ACC112 (cell line): ENCODE measurements around the gene GRIK5.

Experiments used
- H2AFZ ChIP-seq: fragments of 200-600 bp; sonication (generic); one replicate; pipeline ENCODE4 v1.6.0; 2017; ENCODE audit warnings: antibody characterized with exemption, low read length; ENCODE audit not compliant: unreplicated experiment
- H3K27ac ChIP-seq: fragments of 200-600 bp; sonication (generic); 2 replicates; pipeline ENCODE4 v1.5.1; 2014; ENCODE audit warnings: low read depth, mild to moderate bottlenecking, antibody characterized with exemption, low read length, moderate library complexity
- H3K27me3 ChIP-seq: fragments of 200-600 bp; sonication (generic); 2 replicates; pipeline ENCODE4 v1.6.1; 2014; ENCODE audit warnings: mild to moderate bottlenecking, antibody characterized with exemption, low read length, moderate library complexity, mixed read lengths; ENCODE audit not compliant: insufficient read depth
- H3K36me3 ChIP-seq: fragments of 200-600 bp; sonication (generic); 2 replicates; pipeline ENCODE4 v1.6.1; 2016; ENCODE audit warnings: mild to moderate bottlenecking, antibody characterized with exemption, low read length, moderate library complexity, mixed read lengths; ENCODE audit not compliant: insufficient read depth
- H3K4me1 ChIP-seq: fragments of 200-600 bp; sonication (generic); one replicate; pipeline ENCODE4 v1.6.1; 2016; ENCODE audit warnings: low read length, mixed read lengths; ENCODE audit not compliant: insufficient read depth, unreplicated experiment, control insufficient read depth
- H3K4me3 ChIP-seq: fragments of 200-600 bp; sonication (generic); 2 replicates; pipeline ENCODE4 v1.5.1; 2014; ENCODE audit warnings: mild to moderate bottlenecking, low read depth, low read length
- H3K79me2 ChIP-seq: fragments of 200-600 bp; sonication (generic); one replicate; pipeline ENCODE4 v1.6.0; 2016; ENCODE audit warnings: low read length; ENCODE audit not compliant: control insufficient read depth, unreplicated experiment, insufficient read depth

GRIK5 gene

GRCh38 chr19:42032431-42032830 lies 37.6 kb downstream of the GRIK5 start:
- Histone ChIP-seq H3K27ac (no peak overlapping the region), H3K36me3 (no peaks in the 10 kb centered on the region)

DNA sequence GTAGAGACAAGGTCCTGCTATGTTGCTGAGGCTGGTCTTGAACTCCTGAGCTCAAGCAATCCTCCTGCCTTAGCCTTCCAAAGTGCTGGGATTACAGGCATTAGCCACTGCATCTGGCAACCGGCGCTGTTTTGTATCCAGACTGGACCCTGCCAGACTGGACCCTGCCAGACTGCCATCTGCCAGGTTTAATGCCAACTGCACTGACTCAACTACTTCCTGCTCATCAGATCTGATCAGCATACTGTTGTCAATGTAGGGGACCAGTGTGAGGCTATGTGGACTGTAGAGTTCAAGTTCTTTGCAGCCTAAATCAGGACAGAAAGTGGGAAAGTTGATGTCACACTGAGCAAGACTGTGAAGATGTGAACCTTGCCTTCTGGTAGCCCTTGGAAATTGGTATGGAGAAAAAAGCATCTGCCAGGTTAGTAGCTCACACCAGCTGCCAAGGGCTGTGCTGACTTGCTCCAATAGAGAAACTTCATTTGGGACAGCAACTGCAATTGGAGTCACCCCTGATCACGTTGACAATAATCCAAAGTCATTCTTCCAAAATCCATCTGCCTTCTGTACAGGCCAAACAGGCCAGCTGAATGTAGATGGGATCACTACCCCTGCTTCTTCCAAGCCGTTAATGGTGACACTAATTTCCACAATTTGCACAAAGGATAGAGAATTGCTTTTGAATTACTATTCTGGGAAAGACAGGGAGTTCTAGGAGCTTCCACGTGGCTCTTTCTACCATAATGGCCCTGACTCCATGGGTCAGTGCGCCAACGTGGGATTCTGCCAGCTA lies 39.2 kb downstream of the GRIK5 start:
- Histone ChIP-seq H3K4me3 (no peak overlapping the region), H3K27ac (no peak overlapping the region), H3K36me3 (no peaks in the 10 kb centered on the region), H2AFZ (no peak overlapping the region), H3K4me1 (peaks cover 3% of the 10 kb centered on the region), H3K79me2 (no peaks in the 10 kb centered on the region), H3K27me3 (no peaks in the 10 kb centered on the region; the same call in 1 of the 2 replicates)

More at GRCh38 chr19:42032431-42032830, 37.6 kb downstream of the GRIK5 start:
- peaks cover 3% of the 10 kb centered on the region for H3K4me1 ChIP-seq
- no peak overlapping the region for H2AFZ ChIP-seq
- H3K27me3 ChIP-seq = no peaks in the 10 kb centered on the region; the same call in 1 of the 2 replicates
- no peaks in the 10 kb centered on the region for H3K79me2 ChIP-seq
- no peak overlapping the region for H3K4me3 ChIP-seq

- Histone ChIP-seq H3K36me3 (no peaks in the 10 kb centered on the region), H3K27ac (no peak overlapping the region), H3K4me3 (no peak overlapping the region), H3K4me1 (no peaks in the 10 kb centered on the region), H3K79me2 (no peaks in the 10 kb centered on the region), H2AFZ (no peak overlapping the region), H3K27me3 (no peaks in the 10 kb centered on the region; the same call in 1 of the 2 replicates)
These were observed 41.4 kb downstream of the GRIK5 start for GRCh38 chr19:42028304-42029216.

DNA sequence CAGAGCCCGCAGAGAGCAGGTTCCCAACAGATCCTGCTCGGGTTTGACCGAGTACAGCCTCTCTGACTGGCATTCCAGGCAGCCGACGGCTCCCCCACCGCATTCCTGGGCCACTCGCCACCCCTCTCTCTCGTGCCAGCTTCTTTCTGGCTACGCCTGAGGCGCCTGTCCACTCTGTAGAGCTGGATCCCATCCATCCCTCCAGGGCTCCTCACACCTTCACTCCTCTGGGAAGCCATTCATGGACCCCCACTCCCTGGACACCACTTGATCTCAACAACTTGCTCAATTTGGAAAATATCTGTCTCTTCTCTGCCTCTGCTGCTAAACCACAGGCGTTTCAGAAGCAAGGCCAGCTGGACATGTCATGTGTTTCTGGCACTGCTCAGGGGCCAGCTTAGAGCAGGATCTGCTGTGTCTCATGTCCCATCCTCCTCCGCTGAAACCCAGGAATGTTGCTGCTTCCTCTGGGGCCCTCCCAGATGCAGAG lies 45.3 kb downstream of the GRIK5 start:
- Histone ChIP-seq H3K36me3 (no peaks in the 10 kb centered on the region), H3K27me3 (no peaks in the 10 kb centered on the region), H3K27ac (no peak overlapping the region), H3K4me3 (no peak overlapping the region), H3K79me2 (no peaks in the 10 kb centered on the region), H3K4me1 (no peaks in the 10 kb centered on the region), H2AFZ (no peak overlapping the region)

DNA sequence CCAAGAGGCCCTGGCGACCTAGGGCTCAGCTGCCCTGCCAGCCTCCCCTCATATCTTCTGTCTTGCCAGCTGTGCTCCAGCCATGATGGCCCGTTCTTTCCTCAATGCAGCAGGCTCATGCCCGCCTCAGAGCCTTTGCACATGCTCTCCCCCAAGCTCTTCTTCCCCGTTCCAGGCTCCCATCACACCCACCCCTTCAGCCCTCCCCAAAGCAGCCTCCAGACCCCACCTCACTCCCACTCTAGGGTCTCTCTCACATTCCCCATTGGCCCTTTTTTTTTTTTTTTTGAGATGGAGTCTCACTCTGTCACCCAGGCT lies 46.1 kb downstream of the GRIK5 start:
- no peaks in the 10 kb centered on the region for H3K79me2 ChIP-seq
- H3K36me3 ChIP-seq = no peaks in the 10 kb centered on the region
- H3K4me1 ChIP-seq = peaks cover 5% of the 10 kb centered on the region
- no peak overlapping the region for H3K27ac ChIP-seq
- no peak overlapping the region for H3K4me3 ChIP-seq
- no peaks in the 10 kb centered on the region for H3K27me3 ChIP-seq
- H2AFZ ChIP-seq = no peak overlapping the region

GRCh38 chr19:42023121-42023942 lies 46.7 kb downstream of the GRIK5 start:
- no peaks in the 10 kb centered on the region for H3K79me2 ChIP-seq
- no peak overlapping the region for H3K4me3 ChIP-seq
- no peaks in the 10 kb centered on the region for H3K36me3 ChIP-seq
- peaks cover 9% of the 10 kb centered on the region for H3K4me1 ChIP-seq
- H3K27me3 ChIP-seq = no peaks in the 10 kb centered on the region
- no peak overlapping the region for H3K27ac ChIP-seq
- H2AFZ ChIP-seq = no peak overlapping the region

DNA sequence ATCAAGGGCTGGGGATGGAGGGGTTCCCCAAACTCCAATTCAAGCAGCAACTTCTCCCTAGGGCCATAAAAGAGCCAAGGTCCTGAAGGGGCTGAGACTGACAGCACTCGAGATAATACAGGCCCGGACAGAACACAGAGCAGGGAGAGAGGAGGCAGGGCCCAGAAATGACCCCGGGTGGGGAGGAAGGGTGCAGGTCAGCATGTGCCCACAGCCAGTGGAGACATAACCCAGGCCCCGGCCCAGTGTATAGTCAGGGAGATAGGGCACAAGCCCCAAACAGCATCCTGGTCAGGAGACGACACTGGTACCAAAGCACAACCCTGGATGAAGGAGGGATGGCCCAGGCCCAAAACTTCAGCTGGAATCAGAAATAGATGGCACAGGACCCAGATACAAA lies 47.4 kb downstream of the GRIK5 start:
- H3K79me2 ChIP-seq = no peaks in the 10 kb centered on the region
- no peak overlapping the region for H2AFZ ChIP-seq
- no peaks in the 10 kb centered on the region for H3K36me3 ChIP-seq
- peaks cover 9% of the 10 kb centered on the region for H3K4me1 ChIP-seq
- H3K27me3 ChIP-seq = no peaks in the 10 kb centered on the region
- no peak overlapping the region for H3K27ac ChIP-seq
- no peak overlapping the region for H3K4me3 ChIP-seq

GRCh38 chr19:42021185-42021584 lies 48.8 kb downstream of the GRIK5 start:
- H3K4me3 ChIP-seq = no peak overlapping the region
- H3K27ac ChIP-seq = no peak overlapping the region
- no peaks in the 10 kb centered on the region for H3K27me3 ChIP-seq
- H3K79me2 ChIP-seq = no peaks in the 10 kb centered on the region
- H3K4me1 ChIP-seq = peaks cover 13% of the 10 kb centered on the region
- no peaks in the 10 kb centered on the region for H3K36me3 ChIP-seq
- H2AFZ ChIP-seq = no peak overlapping the region

GRCh38 chr19:42018503-42019193 lies 51.4 kb downstream of the GRIK5 start:
- H2AFZ ChIP-seq = peak overlapping the region; percentile 12
- no peak overlapping the region for H3K27ac ChIP-seq
- no peaks in the 10 kb centered on the region for H3K79me2 ChIP-seq
- H3K4me3 ChIP-seq = peak overlapping the region; percentile 16; the same call in 1 of the 2 replicates
- peaks cover 13% of the 10 kb centered on the region for H3K4me1 ChIP-seq
- H3K27me3 ChIP-seq = no peaks in the 10 kb centered on the region
- H3K36me3 ChIP-seq = no peaks in the 10 kb centered on the region

DNA sequence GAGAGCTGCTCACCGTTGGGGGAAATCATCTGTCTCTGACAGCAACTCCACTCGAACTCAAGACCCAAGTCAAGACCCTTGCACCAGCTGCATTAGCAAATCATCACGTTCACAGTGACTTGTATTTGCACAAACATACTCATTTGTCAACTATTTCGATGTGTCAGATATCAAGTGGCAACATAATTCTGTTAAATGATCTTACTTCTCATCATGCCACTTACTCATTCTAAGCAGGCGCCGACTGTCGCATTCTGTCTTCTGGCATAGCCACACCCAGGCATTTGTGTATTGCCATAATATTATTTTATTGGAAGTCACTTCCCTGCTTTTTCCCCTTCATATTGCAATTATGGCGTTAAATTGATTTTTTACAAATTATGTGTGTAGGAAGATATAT lies 53.0 kb downstream of the GRIK5 start:
- H3K4me3 ChIP-seq = no peak overlapping the region
- no peaks in the 10 kb centered on the region for H3K36me3 ChIP-seq
- H3K27me3 ChIP-seq = no peaks in the 10 kb centered on the region
- no peak overlapping the region for H2AFZ ChIP-seq
- H3K79me2 ChIP-seq = no peaks in the 10 kb centered on the region
- H3K27ac ChIP-seq = no peak overlapping the region
- peaks cover 13% of the 10 kb centered on the region for H3K4me1 ChIP-seq
